EH (cell line): ENCODE data around the gene ANXA9.

ENCODE experiments used
- DNase-seq: peaks from one replicate; pipeline ENCODE4 v3.0.0-alpha.2; 2015; ENCODE audit warnings: low read depth

Gene ANXA9

GRCh38 chr1:150981805-150982712, at the start of gene ANXA9:
TSS of gene ANXA9 (plus strand) at chr1:150982292. CDS start at chr1:150983106, 814 bp downstream.
- DNase-seq = peak; percentile 21

- no peak for DNase-seq
Measured at GRCh38 chr1:150944856-150945255, 37.2 kb upstream of the ANXA9 start.

- DNase-seq = no peak
Measured at GRCh38 chr1:150954708-150955107, 27.4 kb upstream of the ANXA9 start.

GRCh38 chr1:150955280-150955679, 26.8 kb upstream of the ANXA9 start:
- no peak for DNase-seq

GRCh38 chr1:150957666-150958065, 24.4 kb upstream of the ANXA9 start:
- DNase-seq = no peak

GRCh38 chr1:150960646-150961045, 21.4 kb upstream of the ANXA9 start:
- DNase-seq = no peak

GRCh38 chr1:150961756-150962155, 20.3 kb upstream of the ANXA9 start:
- DNase-seq = no peak

- no peak for DNase-seq
Measured at GRCh38 chr1:150963321-150964163, 18.6 kb upstream of the ANXA9 start.

- no peak for DNase-seq
Measured at GRCh38 chr1:150964164-150964489, 18.0 kb upstream of the ANXA9 start.

- no peak for DNase-seq
Measured at GRCh38 chr1:150965605-150966004, 16.5 kb upstream of the ANXA9 start.

GRCh38 chr1:150966011-150966410, 16.1 kb upstream of the ANXA9 start:
- no peak for DNase-seq

GRCh38 chr1:150967936-150968335, 14.2 kb upstream of the ANXA9 start:
- no peak for DNase-seq

- DNase-seq = no peak
Measured at GRCh38 chr1:150968491-150968890, 13.6 kb upstream of the ANXA9 start.

GRCh38 chr1:150969626-150970025, 12.5 kb upstream of the ANXA9 start:
- DNase-seq = no peak

GRCh38 chr1:150970808-150971582, 11.1 kb upstream of the ANXA9 start:
- peak; percentile 68 for DNase-seq

- DNase-seq = peak; percentile 25
Measured at GRCh38 chr1:150971583-150972416, 10.3 kb upstream of the ANXA9 start.

- no peak for DNase-seq
Measured at GRCh38 chr1:150972417-150972940, 9.6 kb upstream of the ANXA9 start.

- peak; percentile 34 for DNase-seq
Measured at GRCh38 chr1:150973258-150973835, 8.7 kb upstream of the ANXA9 start.

- peak; percentile 47 for DNase-seq
Measured at GRCh38 chr1:150973836-150974579, 8.1 kb upstream of the ANXA9 start.
